ENCODE measurements around the gene CCDC92. TPM values are rescaled to one million over a fixed set of nuclear protein-coding genes. Genes with fewer than 3 reads are reported as not detected.

The CCDC92 gene
- total and polyA plus RNA-seq, 9 donors, result 13.9 to 51.0 (median 34.6) TPM

DNA sequence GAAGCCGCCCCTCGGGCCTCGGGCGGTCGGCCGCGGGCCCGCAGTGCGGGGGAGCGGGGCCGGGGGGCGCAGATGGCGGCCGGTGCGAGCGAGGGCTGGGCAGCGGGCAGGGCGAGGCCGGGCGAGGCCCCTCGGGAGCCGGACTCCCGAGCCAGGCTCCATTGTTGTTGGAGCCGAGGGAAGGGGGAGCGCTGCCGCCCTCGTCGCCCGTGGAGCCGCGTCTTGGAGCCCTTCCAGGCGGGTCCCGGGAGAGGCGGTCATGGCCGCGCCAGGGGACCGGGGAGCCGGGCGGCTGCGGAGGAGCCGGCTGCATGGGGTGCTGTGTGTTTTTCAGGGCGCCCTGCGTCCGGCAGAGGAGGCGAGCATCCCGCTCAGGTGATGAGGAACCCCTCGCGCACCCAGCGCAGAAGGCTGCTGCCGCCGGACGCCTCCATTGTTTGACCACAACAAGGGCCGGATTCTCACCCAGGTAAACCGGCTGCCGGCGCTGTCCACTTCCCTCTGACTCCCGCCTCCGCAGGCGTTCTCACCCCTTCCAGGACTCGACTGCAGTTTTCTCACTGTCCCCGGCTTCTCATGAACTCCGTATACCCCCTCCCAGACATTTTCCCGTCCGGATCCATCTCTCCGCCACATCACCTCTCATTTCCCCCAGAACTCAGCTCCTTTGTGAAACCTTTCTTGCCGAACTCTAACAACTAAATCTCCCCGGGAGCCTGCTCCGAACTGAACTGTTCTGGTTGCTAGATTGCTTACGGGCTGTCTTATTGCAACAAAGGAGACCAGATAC, 1.1 kb upstream of the CCDC92 start:
- peak overlapping the region; percentile 84 for H3K4me3 ChIP-seq
- H3K27me3 ChIP-seq, result no peaks in the 10 kb centered on the region
- intact Hi-C loops (cut with DNase I), result no loop called here
- 1 to 2% (median 2%) methylated on average over 57 to 69 of the region's 69 CpGs for WGBS, 3 donors
- no peaks in the 10 kb centered on the region for H3K9me3 ChIP-seq
- peak; percentile 39 to 74 (median 71) for DNase-seq
- no peaks in the 10 kb centered on the region for H3K4me1 ChIP-seq (ENCODE audit: insufficient read depth)
- no peaks in the 10 kb centered on the region for H3K36me3 ChIP-seq
- peak overlapping the region; percentile 42 to 96 for H3K27ac ChIP-seq
- no peak for TF ChIP-seq POLR2A (IDR thresholded peaks at IDR 0.05)
- no peak for TF ChIP-seq EP300 (IDR thresholded peaks at IDR 0.05)
- TF ChIP-seq, protein P1, sequence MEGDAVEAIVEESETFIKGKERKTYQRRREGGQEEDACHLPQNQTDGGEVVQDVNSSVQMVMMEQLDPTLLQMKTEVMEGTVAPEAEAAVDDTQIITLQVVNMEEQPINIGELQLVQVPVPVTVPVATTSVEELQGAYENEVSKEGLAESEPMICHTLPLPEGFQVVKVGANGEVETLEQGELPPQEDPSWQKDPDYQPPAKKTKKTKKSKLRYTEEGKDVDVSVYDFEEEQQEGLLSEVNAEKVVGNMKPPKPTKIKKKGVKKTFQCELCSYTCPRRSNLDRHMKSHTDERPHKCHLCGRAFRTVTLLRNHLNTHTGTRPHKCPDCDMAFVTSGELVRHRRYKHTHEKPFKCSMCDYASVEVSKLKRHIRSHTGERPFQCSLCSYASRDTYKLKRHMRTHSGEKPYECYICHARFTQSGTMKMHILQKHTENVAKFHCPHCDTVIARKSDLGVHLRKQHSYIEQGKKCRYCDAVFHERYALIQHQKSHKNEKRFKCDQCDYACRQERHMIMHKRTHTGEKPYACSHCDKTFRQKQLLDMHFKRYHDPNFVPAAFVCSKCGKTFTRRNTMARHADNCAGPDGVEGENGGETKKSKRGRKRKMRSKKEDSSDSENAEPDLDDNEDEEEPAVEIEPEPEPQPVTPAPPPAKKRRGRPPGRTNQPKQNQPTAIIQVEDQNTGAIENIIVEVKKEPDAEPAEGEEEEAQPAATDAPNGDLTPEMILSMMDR (IDR thresholded peaks at IDR 0.05), result no peak

DNA sequence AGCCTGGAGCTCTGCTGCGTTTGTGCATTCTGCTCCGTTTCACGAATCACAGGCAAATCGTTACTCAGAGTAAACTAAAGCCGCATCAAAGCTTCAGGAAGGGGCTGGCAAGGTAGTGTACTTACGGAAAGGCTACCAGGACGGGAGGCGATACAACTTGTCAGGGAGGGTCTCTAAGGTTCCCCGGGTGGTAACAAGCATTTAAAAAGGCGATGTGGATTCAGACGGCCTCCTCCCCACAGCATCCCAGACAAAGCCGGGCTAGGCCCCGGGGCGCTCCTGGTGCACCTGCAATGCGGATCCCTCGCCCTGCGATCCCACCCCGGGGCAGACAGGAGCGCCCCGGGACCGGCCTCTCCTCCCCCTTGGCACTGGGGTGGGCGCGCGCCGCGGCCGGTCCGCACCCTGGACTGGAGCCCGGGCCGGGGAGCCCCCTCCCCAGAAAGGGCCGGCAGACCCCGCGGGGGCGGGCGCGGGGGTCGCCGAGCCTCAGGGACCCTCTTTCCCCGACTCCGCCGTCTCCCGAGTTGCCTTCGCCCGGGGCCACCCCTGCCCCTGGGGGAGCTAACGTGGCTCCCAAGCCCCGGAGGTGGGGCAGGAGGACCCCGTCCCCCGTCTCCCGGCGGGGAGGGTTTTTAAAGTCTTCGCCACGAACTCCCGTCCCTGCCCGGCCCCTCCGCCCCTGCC, 718 bp downstream of the CCDC92 start:
- 0 to 1% (median 1%) methylated on average over 43 to 55 of the region's 55 CpGs for WGBS, 3 donors
- H3K4me1 ChIP-seq (ENCODE audit: insufficient read depth), result no peaks in the 10 kb centered on the region
- intact Hi-C loops (cut with DNase I), result no loop called here

DNA sequence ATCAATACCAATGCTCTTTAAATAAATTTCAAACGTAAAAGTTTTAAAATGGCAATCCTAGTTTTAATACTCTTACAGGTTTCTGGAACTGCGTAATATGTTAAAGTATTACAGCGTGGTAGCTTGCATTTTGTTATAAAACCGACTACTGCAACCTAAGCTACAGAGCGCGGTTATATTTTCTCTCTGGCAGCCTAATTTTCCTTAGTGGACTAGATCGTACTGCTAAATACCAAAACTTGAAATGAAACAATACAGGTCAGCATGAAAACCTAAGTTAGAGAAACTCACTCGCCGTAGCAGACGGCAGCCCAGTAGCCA, 1.2 kb downstream of the CCDC92 start:
- Histone ChIP-seq H3K27ac (peak overlapping the region in 1 of 2 donors; percentile 96), H3K4me1 (ENCODE audit: insufficient read depth) (no peaks in the 10 kb centered on the region), H3K4me3 (peak overlapping the region; percentile 84), H3K36me3 (no peaks in the 10 kb centered on the region), H3K27me3 (no peaks in the 10 kb centered on the region), H3K9me3 (no peaks in the 10 kb centered on the region)
- intact Hi-C loops (cut with DNase I), result no loop called here
- TF ChIP-seq POLR2A (IDR thresholded peaks at IDR 0.05), result no peak
- TF ChIP-seq, protein P1 (IDR thresholded peaks at IDR 0.05), result no peak
- TF ChIP-seq EP300 (IDR thresholded peaks at IDR 0.05), result no peak
- 18 to 26% (median 23%) methylated on average over 10 of the region's 10 CpGs for WGBS, 3 donors
- no peak for DNase-seq

More for the DNA sequence above, 718 bp downstream of the CCDC92 start:
- Histone ChIP-seq H3K36me3 (no peaks in the 10 kb centered on the region), H3K27ac (peak overlapping the region; percentile 96 to 98), H3K27me3 (no peaks in the 10 kb centered on the region), H3K4me3 (peak overlapping the region; percentile 84), H3K9me3 (no peaks in the 10 kb centered on the region)
- no peak for TF ChIP-seq EP300 (IDR thresholded peaks at IDR 0.05)
- TF ChIP-seq POLR2A (IDR thresholded peaks at IDR 0.05), result no peak
- TF ChIP-seq, protein P1 (IDR thresholded peaks at IDR 0.05), result no peak
- peak in 4 of 5 donors; percentile 27 to 50 (median 38) for DNase-seq

DNA sequence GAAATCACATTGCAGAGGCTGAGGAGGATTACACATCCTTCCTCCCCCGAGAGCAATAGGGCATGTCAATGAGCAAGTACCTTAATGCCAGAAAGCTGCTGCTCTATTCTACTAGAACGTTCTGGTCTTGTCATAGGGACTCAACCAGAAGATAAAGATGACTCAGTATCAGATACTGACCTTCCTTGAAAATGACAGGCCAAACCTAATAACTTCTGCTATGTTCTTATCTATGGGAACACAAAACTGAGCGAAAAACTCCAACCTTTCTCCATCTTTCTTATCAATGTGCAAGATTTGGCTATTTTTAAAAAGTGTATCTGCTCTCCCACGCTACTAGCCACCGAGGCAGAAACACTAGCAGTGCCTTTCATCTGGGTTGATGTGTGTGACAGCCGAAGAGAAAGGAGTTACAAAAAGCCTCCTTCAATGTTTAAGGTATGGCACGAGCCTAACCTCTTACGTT, 5.5 kb downstream of the CCDC92 start:
- no peak for DNase-seq
- Histone ChIP-seq H3K4me3 (no peak overlapping the region), H3K27me3 (no peaks in the 10 kb centered on the region), H3K27ac (no peak overlapping the region), H3K9me3 (no peaks in the 10 kb centered on the region), H3K4me1 (ENCODE audit: insufficient read depth) (peaks cover 2% of the 10 kb centered on the region), H3K36me3 (no peaks in the 10 kb centered on the region)
- intact Hi-C loops (cut with DNase I), result no loop called here
- no peak for TF ChIP-seq POLR2A (IDR thresholded peaks at IDR 0.05)
- TF ChIP-seq, protein P1 (IDR thresholded peaks at IDR 0.05), result no peak
- TF ChIP-seq EP300 (IDR thresholded peaks at IDR 0.05), result no peak
- 81 to 83% (median 82%) methylated on average over 8 of the region's 8 CpGs for WGBS, 3 donors
